Mammary epithelial cell (primary cell): ENCODE data around the gene VMAC.

Experiments
- EZH2 ChIP-seq: IDR thresholded peaks from 2 replicates; pipeline ENCODE4 v1.6.1; 2012; ENCODE audit warnings: low read length, inconsistent platforms, borderline replicate concordance
- TF ChIP-seq, protein P1 (sequence below), 2 donors: IDR thresholded peaks in 1 of 2; conservative IDR thresholded peaks in 1 of 2; 2 replicates each; pipeline ENCODE4 v1.5.1; 2011 to 2012; ENCODE audit warnings: inconsistent platforms in 2 of 2, low read length in 2 of 2, mild to moderate bottlenecking in 2 of 2, control low read depth in 1 of 2, low read depth in 1 of 2; ENCODE audit not compliant: insufficient read depth in 1 of 2; ENCODE audit errors: extremely low read depth in 1 of 2

DNA sequence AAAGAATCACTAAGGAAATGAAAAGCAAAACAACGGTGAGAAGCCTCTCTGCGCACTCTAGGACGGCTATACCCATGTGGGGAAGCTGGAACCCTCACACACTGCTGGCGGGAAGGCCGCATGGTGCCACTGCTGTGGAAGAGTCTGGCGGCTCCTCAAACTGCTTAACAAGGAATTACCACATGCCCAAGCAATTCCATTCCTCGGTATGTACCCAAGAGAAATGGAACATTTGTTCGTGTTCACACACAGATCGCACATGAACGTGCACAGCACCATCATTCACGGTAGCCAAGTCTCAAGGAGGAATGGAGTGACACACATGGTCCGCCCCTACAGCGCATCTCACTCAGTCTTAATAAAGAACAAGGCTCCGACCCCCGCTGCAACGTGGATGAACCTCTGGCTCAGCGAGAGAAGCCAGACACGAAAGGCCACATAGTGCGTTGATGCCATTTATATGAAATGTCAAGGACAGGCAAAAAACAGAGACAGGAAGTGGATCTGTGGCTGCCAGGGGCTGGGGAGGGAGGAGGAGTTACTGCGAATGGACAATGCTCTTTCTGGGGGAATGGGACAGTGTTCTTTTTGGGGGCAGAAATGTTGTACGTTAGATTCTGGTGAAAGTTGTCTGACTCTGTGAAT lies 17.0 kb downstream of the VMAC start:
- no peak for TF ChIP-seq EZH2
- TF ChIP-seq, protein P1, sequence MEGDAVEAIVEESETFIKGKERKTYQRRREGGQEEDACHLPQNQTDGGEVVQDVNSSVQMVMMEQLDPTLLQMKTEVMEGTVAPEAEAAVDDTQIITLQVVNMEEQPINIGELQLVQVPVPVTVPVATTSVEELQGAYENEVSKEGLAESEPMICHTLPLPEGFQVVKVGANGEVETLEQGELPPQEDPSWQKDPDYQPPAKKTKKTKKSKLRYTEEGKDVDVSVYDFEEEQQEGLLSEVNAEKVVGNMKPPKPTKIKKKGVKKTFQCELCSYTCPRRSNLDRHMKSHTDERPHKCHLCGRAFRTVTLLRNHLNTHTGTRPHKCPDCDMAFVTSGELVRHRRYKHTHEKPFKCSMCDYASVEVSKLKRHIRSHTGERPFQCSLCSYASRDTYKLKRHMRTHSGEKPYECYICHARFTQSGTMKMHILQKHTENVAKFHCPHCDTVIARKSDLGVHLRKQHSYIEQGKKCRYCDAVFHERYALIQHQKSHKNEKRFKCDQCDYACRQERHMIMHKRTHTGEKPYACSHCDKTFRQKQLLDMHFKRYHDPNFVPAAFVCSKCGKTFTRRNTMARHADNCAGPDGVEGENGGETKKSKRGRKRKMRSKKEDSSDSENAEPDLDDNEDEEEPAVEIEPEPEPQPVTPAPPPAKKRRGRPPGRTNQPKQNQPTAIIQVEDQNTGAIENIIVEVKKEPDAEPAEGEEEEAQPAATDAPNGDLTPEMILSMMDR (conservative IDR thresholded peaks at IDR 0.05 in 1 of 2, IDR thresholded peaks at IDR 0.05 in 1 of 2; ENCODE audit: extremely low read depth in 1 of 2, insufficient read depth in 1 of 2, low read depth in 1 of 2, low read length in 2 of 2), result no peak
